Choroid plexus epithelial cell (primary cell): ENCODE measurements around the gene FGF21.
"Not testable (repeated sequence)": the region's sequence is repeated elsewhere in the genome, so short reads cannot be mapped to it uniquely, and the experiment has no call there.

Experiments
- DNase-seq: peaks from one replicate; pipeline ENCODE4 v3.0.0-alpha.2; 2010; ENCODE audit warnings: low read depth
- H3K4me3 ChIP-seq: 2 replicates; pipeline ENCODE4 v1.5.1; 2011; ENCODE audit warnings: low read depth, mild to moderate bottlenecking, control low read depth, low read length, moderate library complexity
- CTCF ChIP-seq: conservative IDR thresholded peaks from 2 replicates; pipeline ENCODE4 v1.5.1; 2011; ENCODE audit warnings: low read depth, mild to moderate bottlenecking, control low read depth, inconsistent platforms, low read length, moderate library complexity

FGF21 gene

GRCh38 chr19:48755787-48756186 is 463 bp downstream of the FGF21 start:
- no peak overlapping the region for H3K4me3 ChIP-seq
- DNase-seq = no peak
- TF ChIP-seq CTCF = no peak

GRCh38 chr19:48756212-48756611 is 888 bp downstream of the FGF21 start:
- no peak for DNase-seq
- no peak overlapping the region for H3K4me3 ChIP-seq
- TF ChIP-seq CTCF = no peak

- no peak overlapping the region for H3K4me3 ChIP-seq
- no peak for TF ChIP-seq CTCF
- DNase-seq = no peak
These were observed 1.4 kb downstream of the FGF21 start for GRCh38 chr19:48756686-48757085.

GRCh38 chr19:48757089-48757675 is 1.9 kb downstream of the FGF21 start:
- no peak for TF ChIP-seq CTCF
- DNase-seq = no peak
- no peak overlapping the region for H3K4me3 ChIP-seq

GRCh38 chr19:48757741-48758144 is 2.4 kb downstream of the FGF21 start:
- DNase-seq = no peak
- TF ChIP-seq CTCF = no peak
- no peak overlapping the region for H3K4me3 ChIP-seq

- no peak overlapping the region for H3K4me3 ChIP-seq
- TF ChIP-seq CTCF = no peak
- no peak for DNase-seq
These were observed 5.3 kb downstream of the FGF21 start for GRCh38 chr19:48760504-48761205.

- not testable (repeated sequence) for DNase-seq, H3K4me3 ChIP-seq
These were observed 10.5 kb downstream of the FGF21 start for GRCh38 chr19:48765816-48766215.

- not testable (repeated sequence) for H3K4me3 ChIP-seq, DNase-seq
These were observed 12.9 kb downstream of the FGF21 start for GRCh38 chr19:48768171-48768753.
